ENCODE results near the gene ADORA2B.
"Not testable (repeated sequence)": the region's sequence is repeated elsewhere in the genome, so short reads cannot be mapped to it uniquely, and the experiment has no call there.

The ADORA2B gene

DNA sequence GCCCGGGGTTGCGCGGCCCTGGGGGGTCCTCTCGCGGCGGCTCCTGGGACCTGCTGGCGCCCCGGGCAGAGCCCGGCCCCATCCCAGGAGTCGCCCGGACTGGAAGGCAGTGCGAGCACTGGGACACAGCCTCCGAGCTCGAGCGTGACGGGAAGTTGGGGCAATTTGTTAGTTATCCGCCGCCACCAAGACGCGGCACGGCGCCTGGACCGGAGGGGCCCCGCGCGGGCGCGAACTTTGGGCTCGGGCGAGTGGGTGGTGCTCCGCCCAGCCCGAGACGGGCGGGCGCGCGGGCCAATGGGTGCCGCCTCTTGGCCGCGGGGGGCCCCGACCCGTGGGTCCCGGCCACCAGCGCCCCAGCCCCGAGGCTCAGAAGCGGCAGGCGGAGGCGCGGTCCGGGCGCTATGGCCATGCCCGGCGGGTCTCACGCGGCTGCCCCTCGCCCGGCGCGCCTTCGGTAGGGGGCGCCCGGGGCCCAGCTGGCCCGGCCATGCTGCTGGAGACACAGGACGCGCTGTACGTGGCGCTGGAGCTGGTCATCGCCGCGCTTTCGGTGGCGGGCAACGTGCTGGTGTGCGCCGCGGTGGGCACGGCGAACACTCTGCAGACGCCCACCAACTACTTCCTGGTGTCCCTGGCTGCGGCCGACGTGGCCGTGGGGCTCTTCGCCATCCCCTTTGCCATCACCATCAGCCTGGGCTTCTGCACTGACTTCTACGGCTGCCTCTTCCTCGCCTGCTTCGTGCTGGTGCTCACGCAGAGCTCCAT is at the start of gene ADORA2B:
TSS of gene ADORA2B (plus strand) at position 372 of the 768 bp plus-strand sequence. CDS start at position 491, 119 bp downstream.
- H3K9ac ChIP-seq: no peak within 1 kb of the TSS

DNA sequence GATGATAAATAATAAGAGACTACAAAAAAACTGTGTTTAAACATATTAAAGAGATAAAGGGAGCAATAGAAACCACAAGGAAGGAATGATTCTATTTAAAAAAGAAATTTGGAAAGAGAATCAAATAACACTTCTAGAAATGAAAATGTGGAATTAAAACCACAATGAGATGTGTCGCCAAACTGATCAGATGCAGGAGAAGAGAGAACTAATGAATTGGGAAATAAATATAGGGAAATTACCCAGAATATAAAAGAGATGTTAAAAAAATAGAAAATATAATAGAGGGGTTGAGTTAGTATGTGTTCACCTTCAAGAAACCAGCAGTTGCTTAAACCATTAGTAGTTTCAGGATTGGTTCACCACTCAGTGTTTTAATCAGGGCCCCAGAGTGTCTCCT is 48.7 kb upstream of the ADORA2B start:
- Histone ChIP-seq H3K4me1 (ENCODE audit: low read depth, poor library complexity, severe bottlenecking) (no peaks in the 10 kb centered on the region), H3K79me2 (ENCODE audit: insufficient read depth, low read depth) (no peaks in the 10 kb centered on the region), H3K9ac (no peak overlapping the region), H3K4me2 (no peak overlapping the region), H3K27ac (no peak overlapping the region), H4K20me1 (ENCODE audit: insufficient read depth) (no peaks in the 10 kb centered on the region), H3K4me3 (IDR thresholded peaks at IDR 0.05; ENCODE audit: insufficient read depth, low read depth, low read length) (no peak overlapping the region), H3K27me3 (ENCODE audit: insufficient read depth, low read depth) (no peaks in the 10 kb centered on the region), H3K36me3 (ENCODE audit: insufficient read depth) (no peaks in the 10 kb centered on the region), H2AFZ (ENCODE audit: low read depth) (no peak overlapping the region)
- TF ChIP-seq, protein P1, sequence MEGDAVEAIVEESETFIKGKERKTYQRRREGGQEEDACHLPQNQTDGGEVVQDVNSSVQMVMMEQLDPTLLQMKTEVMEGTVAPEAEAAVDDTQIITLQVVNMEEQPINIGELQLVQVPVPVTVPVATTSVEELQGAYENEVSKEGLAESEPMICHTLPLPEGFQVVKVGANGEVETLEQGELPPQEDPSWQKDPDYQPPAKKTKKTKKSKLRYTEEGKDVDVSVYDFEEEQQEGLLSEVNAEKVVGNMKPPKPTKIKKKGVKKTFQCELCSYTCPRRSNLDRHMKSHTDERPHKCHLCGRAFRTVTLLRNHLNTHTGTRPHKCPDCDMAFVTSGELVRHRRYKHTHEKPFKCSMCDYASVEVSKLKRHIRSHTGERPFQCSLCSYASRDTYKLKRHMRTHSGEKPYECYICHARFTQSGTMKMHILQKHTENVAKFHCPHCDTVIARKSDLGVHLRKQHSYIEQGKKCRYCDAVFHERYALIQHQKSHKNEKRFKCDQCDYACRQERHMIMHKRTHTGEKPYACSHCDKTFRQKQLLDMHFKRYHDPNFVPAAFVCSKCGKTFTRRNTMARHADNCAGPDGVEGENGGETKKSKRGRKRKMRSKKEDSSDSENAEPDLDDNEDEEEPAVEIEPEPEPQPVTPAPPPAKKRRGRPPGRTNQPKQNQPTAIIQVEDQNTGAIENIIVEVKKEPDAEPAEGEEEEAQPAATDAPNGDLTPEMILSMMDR (conservative IDR thresholded peaks at IDR 0.05; ENCODE audit: low read depth, low read length): no peak

More for the DNA sequence above, at the start of gene ADORA2B:
- H3K4me3 ChIP-seq (IDR thresholded peaks at IDR 0.05; ENCODE audit: insufficient read depth, low read depth, low read length): no peak within 1 kb of the TSS
- TF ChIP-seq, protein P1 (conservative IDR thresholded peaks at IDR 0.05; ENCODE audit: low read depth, low read length): no peak
- no peak within 1 kb of the TSS for H3K27ac ChIP-seq
- H4K20me1 ChIP-seq (ENCODE audit: insufficient read depth): no peaks in the 10 kb centered on the region
- H3K4me1 ChIP-seq (ENCODE audit: low read depth, poor library complexity, severe bottlenecking): no peaks in the 10 kb centered on the region
- H3K4me2 ChIP-seq: no peak within 1 kb of the TSS
- no peaks in the 10 kb centered on the region for H3K36me3 ChIP-seq (ENCODE audit: insufficient read depth)
- no peak within 1 kb of the TSS for H2AFZ ChIP-seq (ENCODE audit: low read depth)
- H3K27me3 ChIP-seq (ENCODE audit: insufficient read depth, low read depth): no peaks in the 10 kb centered on the region
- H3K79me2 ChIP-seq (ENCODE audit: insufficient read depth, low read depth): no peaks in the 10 kb centered on the region

DNA sequence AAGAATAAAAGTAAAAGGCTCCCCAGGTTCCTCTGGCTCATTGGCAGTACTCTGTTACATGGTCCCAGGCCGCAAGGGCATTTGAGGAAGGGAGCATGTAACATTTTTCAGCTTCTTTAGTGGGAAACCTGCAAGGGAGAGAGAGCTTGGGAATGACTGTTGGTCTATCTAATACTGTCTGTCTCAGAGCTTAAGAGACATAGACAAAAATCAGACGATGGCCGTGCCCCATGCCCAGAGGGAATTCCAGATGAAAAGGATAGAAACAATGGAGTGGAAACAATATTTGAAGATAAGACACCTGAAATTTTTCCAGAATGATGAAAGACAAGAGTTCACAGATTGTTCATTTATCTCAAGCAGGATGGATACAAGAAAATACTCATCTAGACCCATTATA is 48.1 kb upstream of the ADORA2B start:
- H3K36me3 ChIP-seq (ENCODE audit: insufficient read depth): no peaks in the 10 kb centered on the region

DNA sequence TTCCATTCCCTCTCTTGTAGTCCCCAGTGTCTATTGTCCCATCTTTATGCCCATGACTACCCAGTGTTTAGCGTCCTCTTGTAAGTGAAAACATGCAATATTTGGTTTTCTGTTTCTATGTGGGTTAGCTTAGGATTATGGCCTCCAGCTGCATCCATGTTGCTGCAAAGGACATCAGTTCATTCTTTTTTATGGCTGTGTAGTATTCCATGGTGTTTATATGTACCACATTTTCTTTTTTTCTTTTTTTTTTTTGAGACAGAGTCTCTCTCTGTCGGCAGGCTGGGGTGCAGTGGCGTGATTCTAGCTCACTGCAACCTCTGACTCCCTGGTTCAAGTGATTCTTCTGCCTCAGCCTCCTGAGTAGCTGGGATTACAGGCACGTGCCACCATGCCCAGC is 45.3 kb upstream of the ADORA2B start:
- H4K20me1 ChIP-seq (ENCODE audit: insufficient read depth); H3K4me3 ChIP-seq (IDR thresholded peaks at IDR 0.05; ENCODE audit: insufficient read depth, low read depth, low read length); H3K27ac ChIP-seq; H3K79me2 ChIP-seq (ENCODE audit: insufficient read depth, low read depth); H2AFZ ChIP-seq (ENCODE audit: low read depth); H3K4me2 ChIP-seq; H3K27me3 ChIP-seq (ENCODE audit: insufficient read depth, low read depth); H3K4me1 ChIP-seq (ENCODE audit: low read depth, poor library complexity, severe bottlenecking); H3K9ac ChIP-seq; H3K36me3 ChIP-seq (ENCODE audit: insufficient read depth): not testable (repeated sequence)

More for the DNA sequence above, 48.1 kb upstream of the ADORA2B start:
- no peaks in the 10 kb centered on the region for H3K27me3 ChIP-seq (ENCODE audit: insufficient read depth, low read depth)
- H3K9ac ChIP-seq: no peak overlapping the region
- no peaks in the 10 kb centered on the region for H3K79me2 ChIP-seq (ENCODE audit: insufficient read depth, low read depth)
- no peaks in the 10 kb centered on the region for H3K4me1 ChIP-seq (ENCODE audit: low read depth, poor library complexity, severe bottlenecking)
- no peak overlapping the region for H3K27ac ChIP-seq
- H3K4me2 ChIP-seq: no peak overlapping the region
- no peaks in the 10 kb centered on the region for H4K20me1 ChIP-seq (ENCODE audit: insufficient read depth)
- TF ChIP-seq, protein P1 (conservative IDR thresholded peaks at IDR 0.05; ENCODE audit: low read depth, low read length): no peak
- H3K4me3 ChIP-seq (IDR thresholded peaks at IDR 0.05; ENCODE audit: insufficient read depth, low read depth, low read length): no peak overlapping the region
- no peak overlapping the region for H2AFZ ChIP-seq (ENCODE audit: low read depth)

DNA sequence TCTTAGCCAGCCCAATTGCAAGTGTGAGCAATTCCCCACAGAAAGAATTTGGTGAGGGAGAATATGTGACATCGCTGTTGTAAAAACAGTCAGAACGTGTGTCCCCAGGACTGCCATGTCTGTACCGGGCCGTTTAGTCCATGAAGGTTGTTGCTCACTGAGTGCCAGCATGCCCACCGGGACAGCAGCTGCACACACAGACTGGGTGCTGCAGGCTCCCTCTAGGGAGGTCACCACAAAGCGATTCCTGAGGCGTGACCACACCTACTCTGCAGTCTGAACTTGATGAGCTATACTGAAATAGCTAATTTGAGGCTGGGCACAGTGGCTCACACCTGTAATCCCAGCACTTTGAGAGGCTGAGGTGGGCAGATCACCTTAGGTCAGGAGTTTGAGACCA is 44.1 kb upstream of the ADORA2B start:
- Histone ChIP-seq H3K27ac (no peak overlapping the region), H2AFZ (ENCODE audit: low read depth) (no peak overlapping the region), H3K9ac (no peak overlapping the region), H3K4me2 (no peak overlapping the region), H3K27me3 (ENCODE audit: insufficient read depth, low read depth) (no peaks in the 10 kb centered on the region), H3K4me3 (IDR thresholded peaks at IDR 0.05; ENCODE audit: insufficient read depth, low read depth, low read length) (no peak overlapping the region), H3K4me1 (ENCODE audit: low read depth, poor library complexity, severe bottlenecking) (no peaks in the 10 kb centered on the region), H3K79me2 (ENCODE audit: insufficient read depth, low read depth) (no peaks in the 10 kb centered on the region), H3K36me3 (ENCODE audit: insufficient read depth) (no peaks in the 10 kb centered on the region), H4K20me1 (ENCODE audit: insufficient read depth) (no peaks in the 10 kb centered on the region)
- TF ChIP-seq, protein P1 (conservative IDR thresholded peaks at IDR 0.05; ENCODE audit: low read depth, low read length): no peak

DNA sequence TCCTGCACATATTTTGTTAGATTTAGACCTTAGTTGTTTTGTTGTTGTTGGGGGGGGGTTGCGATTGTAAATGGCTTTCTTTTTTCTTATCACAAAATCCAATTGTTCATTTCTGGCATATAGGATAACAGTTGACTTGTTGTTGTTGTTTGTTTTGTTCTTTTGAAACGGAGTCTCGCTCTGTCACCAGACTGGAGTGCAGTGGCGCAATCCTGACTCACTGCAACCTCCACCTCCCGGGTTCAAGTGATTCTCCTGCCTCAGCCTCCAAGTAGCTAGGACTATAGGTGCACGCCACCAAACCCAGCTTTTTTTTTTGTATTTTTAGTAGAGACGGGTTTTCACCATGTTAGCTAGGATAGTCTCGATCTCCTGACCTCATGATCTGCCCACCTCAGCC is 39.7 kb upstream of the ADORA2B start:
- not testable (repeated sequence) for H3K27me3 ChIP-seq (ENCODE audit: insufficient read depth, low read depth); H3K4me2 ChIP-seq; H3K9ac ChIP-seq; H4K20me1 ChIP-seq (ENCODE audit: insufficient read depth); H3K79me2 ChIP-seq (ENCODE audit: insufficient read depth, low read depth); H3K4me3 ChIP-seq (IDR thresholded peaks at IDR 0.05; ENCODE audit: insufficient read depth, low read depth, low read length); H3K27ac ChIP-seq; H2AFZ ChIP-seq (ENCODE audit: low read depth); H3K36me3 ChIP-seq (ENCODE audit: insufficient read depth); H3K4me1 ChIP-seq (ENCODE audit: low read depth, poor library complexity, severe bottlenecking)
